Muscle of arm (tissue), 12 donors: ENCODE results near the gene PRKAR2B. TPM values are rescaled to one million over a fixed set of nuclear protein-coding genes. Genes with fewer than 3 reads are reported as not detected.
A peak's percentile ranks its signal among the peaks of the same experiment; 100 is the strongest.
"Not testable (repeated sequence)": the region's sequence is repeated elsewhere in the genome, so short reads cannot be mapped to it uniquely, and the experiment has no call there.

Source experiments
- DNase-seq: peaks from one replicate; pipeline ENCODE4 v3.0.0-alpha.2; 2013
- polyA plus RNA-seq, 12 donors: library from polyadenylated mRNA; unstranded; fragments of 120-200 nt; gene quantifications; one replicate each; pipeline ENCODE4 v1.2.1, GENCODE V29; 2013; ENCODE audit not compliant: insufficient read length in 12 of 12

Gene PRKAR2B
- polyA plus RNA-seq, 12 donors = 4.6 to 11.4 (median 5.6) TPM; not detected in 1

DNA sequence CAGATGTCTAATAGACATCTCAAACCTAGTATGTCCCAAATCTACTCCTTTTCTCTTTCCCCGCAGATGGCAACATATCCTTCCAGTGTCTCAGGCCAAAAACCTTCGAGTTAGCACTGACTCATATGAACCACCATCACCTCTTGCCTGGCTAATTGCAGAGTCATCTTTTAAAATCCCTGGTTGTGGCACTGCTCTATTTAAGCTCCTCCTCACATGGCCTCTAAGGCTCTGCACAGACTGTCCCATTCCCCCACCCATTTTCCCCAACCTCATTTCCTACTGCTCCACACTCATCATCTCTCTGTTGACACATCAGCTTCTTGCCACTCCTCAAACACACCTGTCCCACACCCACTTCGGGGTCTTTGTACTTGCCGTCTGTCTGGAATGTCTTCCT, 107.5 kb downstream of the PRKAR2B start:
- DNase-seq = no peak

DNA sequence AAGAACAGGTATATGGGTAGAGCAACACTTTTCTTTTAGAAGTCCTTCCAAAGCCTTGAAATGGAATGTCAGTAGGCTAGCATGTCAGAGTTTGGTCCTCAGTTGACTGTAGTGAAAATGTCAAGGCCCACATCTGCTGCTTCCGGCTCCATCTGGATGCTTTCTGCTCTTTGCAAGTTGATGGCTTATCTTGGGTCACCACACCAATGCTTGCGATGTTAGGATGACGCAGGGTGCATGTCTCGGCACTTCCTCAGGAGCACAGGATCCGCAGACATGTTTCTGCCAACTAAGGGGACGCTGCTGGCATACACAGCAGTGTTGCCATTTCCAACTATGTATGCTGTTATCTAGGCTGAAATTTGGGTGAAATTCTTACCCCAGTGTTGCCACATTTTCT, 110.3 kb downstream of the PRKAR2B start:
- no peak for DNase-seq

GRCh38 chr7:107155726-107156125, 111.2 kb downstream of the PRKAR2B start:
- DNase-seq = not testable (repeated sequence)

- DNase-seq = no peak
Observed at GRCh38 chr7:107157091-107157490, 112.6 kb downstream of the PRKAR2B start.

- DNase-seq = no peak
Observed at GRCh38 chr7:107158028-107158427, 113.5 kb downstream of the PRKAR2B start.

- no peak for DNase-seq
Observed at GRCh38 chr7:107160389-107160788, 115.9 kb downstream of the PRKAR2B start.

GRCh38 chr7:107161415-107161814, 116.9 kb downstream of the PRKAR2B start:
- no peak for DNase-seq

GRCh38 chr7:107162475-107162874, 118.0 kb downstream of the PRKAR2B start:
- no peak for DNase-seq

DNA sequence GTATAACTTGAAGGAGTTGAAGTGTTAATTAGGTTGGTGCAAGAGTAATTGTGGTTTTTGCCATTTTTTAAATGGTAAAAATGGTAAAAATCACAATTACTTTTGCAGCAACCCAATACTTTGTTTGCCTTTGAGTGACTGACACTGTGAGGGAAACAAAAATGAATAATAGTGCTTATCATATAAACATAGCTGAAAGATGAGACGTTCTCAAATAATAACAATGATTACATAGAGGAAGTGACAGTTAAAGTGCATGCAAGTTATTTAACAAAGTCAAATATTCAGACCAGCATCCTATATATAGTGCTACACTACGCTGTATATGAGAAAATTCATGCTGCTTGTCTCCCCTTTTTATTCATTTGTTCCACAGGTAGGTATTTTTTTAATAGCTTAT, 119.6 kb downstream of the PRKAR2B start:
- DNase-seq = no peak

- no peak for DNase-seq
Observed at GRCh38 chr7:107165341-107165740, 120.8 kb downstream of the PRKAR2B start.

GRCh38 chr7:107166736-107167426, 122.4 kb downstream of the PRKAR2B start:
- peak; percentile 10 for DNase-seq

DNA sequence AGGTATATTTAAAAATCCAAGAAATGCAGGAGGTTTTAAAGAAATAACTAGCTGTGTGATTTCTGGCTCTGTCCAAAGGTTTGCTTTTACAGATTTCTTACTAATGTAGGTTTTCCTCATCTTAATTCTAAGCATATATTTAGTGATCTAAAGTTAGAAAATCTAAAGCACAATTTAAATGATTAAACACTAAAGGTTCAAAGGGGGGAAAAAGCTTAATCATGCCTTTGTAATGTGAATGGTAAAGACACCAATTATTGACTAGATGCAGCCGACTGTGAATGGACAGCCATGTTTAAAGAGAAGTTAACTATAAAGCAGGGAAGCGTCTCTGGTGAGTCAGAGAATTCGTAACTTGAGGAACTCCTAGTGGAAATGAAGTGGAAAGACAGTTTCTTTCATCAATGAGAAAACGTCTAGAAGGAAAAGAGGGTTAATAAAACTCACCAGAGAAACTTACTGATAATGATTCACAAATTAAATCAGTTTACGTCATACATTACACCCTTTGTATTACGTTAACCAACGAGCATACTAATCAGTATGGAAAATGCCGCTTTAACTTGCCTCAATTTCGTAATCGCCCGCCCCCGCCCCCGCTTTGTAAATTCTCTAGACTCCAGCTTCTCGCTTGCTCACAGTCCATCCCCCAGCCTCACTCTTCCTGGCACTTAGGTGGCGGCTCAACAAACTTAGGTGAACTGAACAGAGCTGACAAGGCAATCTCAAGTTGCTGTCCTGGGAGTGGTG, 123.2 kb downstream of the PRKAR2B start:
- peak; percentile 79 for DNase-seq

DNA sequence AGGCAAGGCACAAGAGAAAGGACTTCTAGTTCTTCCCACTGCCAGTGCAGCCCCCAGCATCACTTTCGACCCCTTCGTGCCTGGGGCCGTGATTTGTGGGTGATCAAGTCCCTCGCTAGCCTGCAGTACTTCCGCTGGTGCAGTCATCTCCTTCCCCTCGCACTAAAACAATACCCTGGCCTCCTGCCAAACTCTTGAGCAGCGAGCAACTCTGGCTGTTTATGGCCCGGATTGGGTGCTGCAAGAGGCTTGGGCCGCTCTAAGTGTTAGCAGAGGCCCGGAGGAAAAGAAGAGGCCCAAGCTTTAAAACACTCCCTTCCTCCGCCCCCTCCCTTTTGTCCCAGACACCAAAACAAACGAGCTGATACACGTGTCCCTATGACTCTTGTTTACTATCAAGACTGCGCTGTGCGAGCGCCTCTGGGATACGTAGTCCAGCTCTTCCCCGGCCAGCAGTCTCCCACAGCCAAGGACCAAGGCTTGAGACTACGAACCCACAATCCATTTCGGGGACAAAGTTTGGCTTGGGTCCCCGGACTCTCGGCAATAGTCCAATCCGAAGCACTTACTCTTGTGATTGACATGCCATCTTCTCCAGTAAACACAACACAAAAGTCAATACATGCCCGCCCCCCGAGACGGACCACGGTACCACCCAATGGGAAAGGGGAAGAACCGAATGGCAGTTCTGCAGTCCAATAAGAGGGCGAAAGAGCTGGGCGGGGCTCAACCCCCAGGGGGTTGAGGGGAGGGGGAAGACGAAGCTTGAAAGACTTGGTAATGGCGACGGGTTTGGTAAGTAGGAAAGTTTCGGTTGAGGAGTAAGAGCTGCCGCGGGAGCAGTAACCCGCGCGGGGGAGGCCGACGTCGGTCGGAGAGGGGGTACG, 124.0 kb downstream of the PRKAR2B start, which contains the start of gene HBP1:
Gene HBP1 (plus strand): TSS at position 771 of the 887 bp plus-strand sequence. CDS start 10,891 bp downstream, outside the sequence.
- peak; percentile 100 for DNase-seq

GRCh38 chr7:107169120-107170050, 124.9 kb downstream of the PRKAR2B start:
- DNase-seq = peak; percentile 98

DNA sequence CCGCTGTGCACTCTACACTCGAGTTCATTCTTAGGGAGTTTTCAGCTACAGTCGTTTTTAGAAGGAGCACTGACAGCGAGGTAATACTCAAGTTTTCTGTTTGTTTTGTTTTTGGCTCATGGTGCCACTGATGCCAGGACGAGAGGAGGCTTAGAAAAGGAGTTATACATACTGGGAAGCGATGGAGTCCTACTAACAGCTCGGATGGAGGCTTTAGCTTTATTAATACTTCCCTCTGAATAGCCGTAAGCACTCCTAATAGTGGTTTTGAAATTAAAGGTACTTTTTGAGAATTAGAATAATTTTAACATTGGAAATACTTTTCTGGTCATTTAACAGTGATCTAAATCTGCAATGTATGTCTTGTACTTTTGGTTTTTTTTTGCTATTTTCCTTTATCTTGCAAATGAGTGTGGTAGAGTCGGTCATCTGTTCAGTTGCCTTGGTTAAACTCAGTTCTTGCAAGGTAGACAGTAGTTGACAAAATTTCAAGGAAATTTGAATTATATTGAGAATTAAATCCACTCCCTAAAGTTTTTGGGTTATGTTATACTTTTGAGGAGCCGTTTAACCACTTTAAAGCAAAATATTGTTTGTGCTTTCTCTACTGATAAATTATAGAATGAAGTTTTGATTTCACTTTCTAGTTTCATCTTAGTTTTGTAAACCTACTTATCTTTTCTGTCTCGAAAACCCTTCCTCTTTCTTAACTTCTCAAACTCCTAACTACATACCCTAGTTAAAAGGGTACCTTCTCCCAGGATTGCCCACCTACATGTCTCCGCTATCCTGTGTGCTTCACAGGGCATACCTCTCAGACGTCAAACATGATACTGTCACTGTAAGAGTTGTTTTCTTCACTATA, 125.8 kb downstream of the PRKAR2B start:
- no peak for DNase-seq

- no peak for DNase-seq
Observed at GRCh38 chr7:107171496-107171895, 127.0 kb downstream of the PRKAR2B start.

- DNase-seq = no peak
Observed at GRCh38 chr7:107172276-107173032, 127.9 kb downstream of the PRKAR2B start.

GRCh38 chr7:107173191-107173590, 128.7 kb downstream of the PRKAR2B start:
- no peak for DNase-seq
